ENCODE measurements around the gene ACOT12. TPM values are rescaled to one million over a fixed set of nuclear protein-coding genes. Genes with fewer than 3 reads are reported as not detected.
"Not testable (repeated sequence)": the region's sequence is repeated elsewhere in the genome, so short reads cannot be mapped to it uniquely, and the experiment has no call there.

The ACOT12 gene
- not detected in 2 replicates for total RNA-seq (2014; rRNA removed; shearing (Covaris generic))

DNA sequence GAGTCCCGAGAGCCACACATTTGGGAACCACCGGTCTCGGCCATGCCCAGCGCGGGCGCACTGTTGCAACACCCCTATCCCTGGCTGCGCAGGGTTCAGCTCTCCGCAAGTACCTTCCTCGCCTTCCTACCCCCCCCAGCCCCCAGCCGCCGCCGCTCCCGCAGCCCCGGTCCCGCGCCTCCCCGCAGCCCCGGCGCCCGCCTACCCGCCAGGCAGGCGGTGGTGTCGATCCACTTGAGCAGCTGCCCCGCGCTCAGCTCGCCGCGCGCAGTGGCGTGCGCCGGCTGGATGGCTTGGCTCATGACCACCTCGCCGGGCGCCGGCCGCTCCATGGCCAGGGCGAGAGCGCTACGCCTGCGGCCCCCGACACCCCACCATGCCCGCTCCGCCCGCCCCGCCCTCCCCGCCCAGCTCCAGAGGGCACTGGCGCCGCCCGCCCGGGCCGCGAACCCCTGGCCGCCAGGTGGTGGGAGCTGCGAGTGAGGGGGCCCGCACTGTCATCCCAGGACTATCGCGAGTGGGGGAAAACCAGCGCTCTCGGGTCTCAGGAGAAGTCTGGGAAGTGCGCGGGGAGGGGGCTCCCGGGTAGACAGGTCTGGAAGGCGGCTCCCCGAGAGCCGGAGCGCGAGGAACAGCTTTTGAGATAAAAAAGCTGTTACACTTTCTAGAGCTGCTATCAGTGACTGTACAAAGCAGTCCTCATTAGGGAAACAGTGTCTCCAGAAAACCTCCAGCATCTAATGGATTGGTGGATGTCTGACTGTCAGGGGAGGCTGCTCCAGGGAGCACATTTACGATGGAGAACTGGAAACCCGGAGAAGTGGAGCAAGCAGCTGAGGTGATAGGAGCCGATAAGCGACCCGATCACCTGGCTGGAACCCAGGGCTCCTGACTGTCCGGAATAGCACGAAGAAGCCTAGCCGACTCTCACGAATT lies at the start of gene ACOT12:
TSS of gene ACOT12 (minus strand) at position 352 of the 936 bp plus-strand sequence. CDS start at position 332, 20 bp downstream.
- in situ Hi-C loops (cut with HindIII; ENCODE audit: low sequenced_read_pairs) = no loop called here
- peak; percentile 18 for DNase-seq (ENCODE audit: low spot score)

- in situ Hi-C loops (cut with HindIII; ENCODE audit: low sequenced_read_pairs) = no loop called here
These were observed 41.1 kb upstream of the ACOT12 start for GRCh38 chr5:81435023-81435422.

GRCh38 chr5:81429985-81430384 lies 36.1 kb upstream of the ACOT12 start:
- DNase-seq (ENCODE audit: low spot score) = no peak
- in situ Hi-C loops (cut with HindIII; ENCODE audit: low sequenced_read_pairs) = no loop called here

More at GRCh38 chr5:81435023-81435422, 41.1 kb upstream of the ACOT12 start:
- no peak for DNase-seq (ENCODE audit: low spot score)

DNA sequence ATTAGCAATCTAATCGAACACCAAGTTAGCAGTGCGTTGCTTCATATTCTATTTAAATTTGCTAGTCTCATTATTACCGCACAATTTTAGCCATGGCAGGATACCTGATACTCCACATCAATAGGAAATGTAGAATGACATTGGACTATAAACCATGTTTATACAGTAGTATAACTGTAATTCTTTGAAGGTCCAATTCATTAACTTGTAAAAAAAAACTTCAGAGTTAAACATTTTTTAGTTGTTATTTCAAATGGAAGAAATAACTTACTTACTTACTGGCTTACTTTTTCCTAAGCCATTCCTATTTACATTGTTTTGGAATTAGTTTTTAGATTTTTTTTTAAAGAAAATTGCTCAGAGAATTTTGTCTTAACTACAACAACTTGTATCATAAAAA lies 35.4 kb upstream of the ACOT12 start:
- in situ Hi-C loops (cut with HindIII; ENCODE audit: low sequenced_read_pairs) = no loop called here
- DNase-seq (ENCODE audit: low spot score) = no peak

GRCh38 chr5:81428861-81429260 lies 34.9 kb upstream of the ACOT12 start:
- in situ Hi-C loops (cut with HindIII; ENCODE audit: low sequenced_read_pairs) = no loop called here
- no peak for DNase-seq (ENCODE audit: low spot score)

DNA sequence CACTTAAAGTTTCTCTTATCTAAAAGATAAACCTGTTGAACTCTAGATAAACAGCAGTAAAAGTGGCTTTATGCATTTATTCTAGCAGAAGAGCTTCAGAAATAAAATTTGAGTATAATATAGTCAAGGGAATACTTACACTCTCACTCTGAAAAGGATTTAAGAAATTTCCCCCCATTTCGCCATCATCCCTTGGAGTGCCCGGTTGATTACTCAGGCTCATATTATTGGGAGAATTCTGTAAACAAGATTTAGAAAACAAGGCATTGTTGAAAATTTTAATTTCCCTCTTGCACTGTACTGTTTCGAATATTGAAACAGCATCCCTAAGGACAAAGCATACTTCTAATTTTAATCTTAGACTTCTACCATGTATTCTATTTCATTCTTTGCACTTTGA lies 34.5 kb upstream of the ACOT12 start:
- in situ Hi-C loops (cut with HindIII; ENCODE audit: low sequenced_read_pairs) = no loop called here

GRCh38 chr5:81427566-81427965 lies 33.6 kb upstream of the ACOT12 start:
- in situ Hi-C loops (cut with HindIII; ENCODE audit: low sequenced_read_pairs) = no loop called here
- DNase-seq (ENCODE audit: low spot score) = peak; percentile 24

More for the DNA sequence above, 34.5 kb upstream of the ACOT12 start:
- no peak for DNase-seq (ENCODE audit: low spot score)

DNA sequence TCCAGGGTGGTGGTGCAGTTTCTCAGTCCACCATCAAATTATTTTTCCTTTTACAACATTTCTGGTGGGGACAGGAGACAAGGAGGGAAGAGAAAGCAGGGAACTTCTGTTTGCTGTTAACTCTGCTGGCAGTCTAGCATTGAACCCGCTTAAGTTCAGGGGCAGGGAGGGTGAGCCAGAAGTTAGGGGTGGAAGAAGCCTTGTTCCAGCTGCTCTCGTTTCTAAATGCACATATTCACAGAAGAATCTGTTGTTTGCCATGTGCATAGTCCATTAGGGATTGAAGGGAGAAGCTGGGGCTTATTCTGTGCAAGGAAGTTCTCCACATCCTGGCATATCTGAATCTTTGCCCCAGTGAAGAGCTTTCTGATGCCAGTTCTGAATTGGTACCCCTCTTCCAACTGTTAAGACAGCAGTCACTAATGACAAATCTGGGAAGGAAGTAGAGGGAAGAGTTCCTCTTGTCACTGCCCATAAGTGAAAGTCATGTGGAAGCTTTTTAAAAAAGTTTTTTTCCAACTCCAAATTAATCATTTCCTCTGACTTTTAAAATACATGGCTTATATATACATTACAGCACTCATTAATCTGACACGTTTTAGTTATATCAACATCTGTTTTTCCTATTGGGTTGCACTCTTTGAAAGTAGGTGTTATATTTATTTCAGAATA lies 32.6 kb upstream of the ACOT12 start:
- in situ Hi-C loops (cut with HindIII; ENCODE audit: low sequenced_read_pairs) = no loop called here
- DNase-seq (ENCODE audit: low spot score) = peak; percentile 28

GRCh38 chr5:81425569-81425968 lies 31.6 kb upstream of the ACOT12 start:
- DNase-seq (ENCODE audit: low spot score) = peak; percentile 77
- in situ Hi-C loops (cut with HindIII; ENCODE audit: low sequenced_read_pairs) = no loop called here

DNA sequence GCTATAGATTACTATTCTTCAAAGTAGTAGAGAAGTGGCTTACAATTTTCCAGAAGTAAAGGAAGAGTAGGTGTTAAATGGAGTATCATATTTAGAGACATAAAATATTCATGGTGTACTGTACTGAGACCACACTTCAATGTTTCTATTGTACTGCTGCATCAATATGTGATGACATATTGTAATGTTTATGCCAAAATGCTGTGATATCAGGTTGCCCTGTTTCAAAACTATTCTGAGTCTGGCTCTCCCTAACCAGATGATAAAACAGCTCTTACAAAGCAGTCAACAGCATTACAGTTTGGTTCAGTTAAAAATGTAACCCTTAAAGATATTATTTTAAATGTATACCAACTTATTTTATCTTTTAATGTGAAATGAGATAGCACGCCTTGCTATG lies 30.8 kb upstream of the ACOT12 start:
- DNase-seq (ENCODE audit: low spot score) = no peak
- in situ Hi-C loops (cut with HindIII; ENCODE audit: low sequenced_read_pairs) = no loop called here

DNA sequence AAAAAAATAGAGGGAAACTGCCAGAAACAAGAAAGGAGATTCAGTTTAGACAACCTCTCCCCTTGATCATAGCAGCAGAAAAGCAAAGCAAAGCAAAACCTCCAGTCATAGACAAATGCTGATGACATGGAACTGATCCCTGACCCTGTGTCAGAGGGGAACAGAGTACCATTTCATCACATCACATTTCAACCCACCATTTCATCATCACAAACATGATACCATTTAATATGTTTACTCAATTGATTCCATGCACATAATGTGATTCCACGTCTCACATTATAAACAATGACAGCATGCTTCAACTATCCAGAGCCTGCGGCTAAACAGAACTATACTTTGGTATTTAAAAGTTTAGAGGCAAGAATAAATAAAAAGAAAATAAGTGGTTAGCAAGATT lies 28.7 kb upstream of the ACOT12 start:
- in situ Hi-C loops (cut with HindIII; ENCODE audit: low sequenced_read_pairs) = no loop called here

GRCh38 chr5:81420039-81420667 lies 26.2 kb upstream of the ACOT12 start:
- DNase-seq (ENCODE audit: low spot score) = no peak
- in situ Hi-C loops (cut with HindIII; ENCODE audit: low sequenced_read_pairs) = no loop called here

More for the DNA sequence above, 28.7 kb upstream of the ACOT12 start:
- DNase-seq (ENCODE audit: low spot score) = no peak

- in situ Hi-C loops (cut with HindIII; ENCODE audit: low sequenced_read_pairs) = no loop called here
- no peak for DNase-seq (ENCODE audit: low spot score)
These were observed 24.7 kb upstream of the ACOT12 start for GRCh38 chr5:81418606-81419005.

DNA sequence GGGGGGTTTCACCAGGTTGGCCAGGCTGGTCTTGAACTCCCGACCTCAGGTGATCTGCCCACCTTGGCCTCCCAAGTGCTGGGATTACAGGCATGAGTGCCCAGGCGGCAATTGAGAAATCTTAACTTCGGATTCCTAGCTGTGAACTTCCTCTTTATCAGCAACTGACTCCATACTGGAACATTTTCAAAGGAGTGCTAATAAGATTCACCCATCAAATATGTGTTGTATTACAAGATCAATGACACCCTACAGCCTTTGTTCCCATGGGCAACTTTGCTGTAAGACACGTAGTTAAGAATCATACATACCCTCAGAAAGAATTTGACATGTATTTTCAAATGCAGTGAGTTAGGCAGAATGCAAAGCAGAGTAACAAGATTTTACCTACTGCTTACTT lies 23.1 kb upstream of the ACOT12 start:
- no peak for DNase-seq (ENCODE audit: low spot score)
- in situ Hi-C loops (cut with HindIII; ENCODE audit: low sequenced_read_pairs) = no loop called here

DNA sequence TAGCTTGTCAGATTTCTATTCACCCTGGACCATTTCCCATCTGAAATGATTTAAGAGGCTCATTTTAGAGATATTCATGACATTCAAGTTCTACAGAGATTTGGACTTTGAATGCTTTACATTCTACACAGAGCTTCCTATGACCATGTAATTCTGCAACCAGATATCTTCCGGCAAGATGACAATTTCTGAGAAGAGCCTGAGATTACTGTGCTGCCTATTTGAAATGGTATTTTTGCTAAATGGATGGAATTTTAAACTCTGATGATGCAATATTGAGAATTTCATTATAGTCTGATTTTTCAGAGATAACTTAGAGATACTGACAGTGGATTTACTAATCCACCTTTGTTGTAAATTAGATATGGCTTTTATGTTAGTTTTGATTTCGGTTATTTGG lies 16.0 kb upstream of the ACOT12 start:
- no peak for DNase-seq (ENCODE audit: low spot score)
- in situ Hi-C loops (cut with HindIII; ENCODE audit: low sequenced_read_pairs) = no loop called here

- no peak for DNase-seq (ENCODE audit: low spot score)
- in situ Hi-C loops (cut with HindIII; ENCODE audit: low sequenced_read_pairs) = no loop called here
These were observed 15.4 kb upstream of the ACOT12 start for GRCh38 chr5:81409361-81409760.

DNA sequence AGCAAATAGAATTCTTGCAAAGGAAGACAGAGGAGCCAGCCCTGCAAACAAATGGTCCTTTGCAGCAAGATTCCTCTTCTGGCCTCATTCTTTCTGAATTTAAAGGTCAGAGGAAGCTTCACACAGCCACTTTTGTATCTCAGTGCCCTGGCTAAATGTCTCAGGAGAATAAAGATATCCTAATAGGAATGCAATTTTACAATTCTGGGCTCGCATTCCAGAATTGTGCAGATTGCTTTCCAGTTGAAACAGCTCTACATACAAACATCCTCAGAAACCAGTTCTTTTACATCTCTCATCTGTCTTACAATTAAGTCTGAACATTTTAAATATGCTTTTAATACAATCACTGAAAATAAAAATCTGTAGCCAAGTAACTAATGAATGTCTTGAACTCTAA lies 14.6 kb upstream of the ACOT12 start:
- no peak for DNase-seq (ENCODE audit: low spot score)
- in situ Hi-C loops (cut with HindIII; ENCODE audit: low sequenced_read_pairs) = no loop called here

- in situ Hi-C loops (cut with HindIII; ENCODE audit: low sequenced_read_pairs); DNase-seq (ENCODE audit: low spot score): not testable (repeated sequence)
These were observed 13.9 kb upstream of the ACOT12 start for GRCh38 chr5:81407811-81408210.

- no peak for DNase-seq (ENCODE audit: low spot score)
- in situ Hi-C loops (cut with HindIII; ENCODE audit: low sequenced_read_pairs) = no loop called here
These were observed 11.4 kb upstream of the ACOT12 start for GRCh38 chr5:81405126-81405891.

Data from G401 (cell line).